GM20431 (cell line): ENCODE measurements around the gene OOEP.
"Not testable (repeated sequence)": the region's sequence is repeated elsewhere in the genome, so short reads cannot be mapped to it uniquely, and the experiment has no call there.

Experiments used
- in situ Hi-C: fragments of 300-500 bp; cut with MseI, MboI; formaldehyde crosslinking; loops from one replicate; pipeline ENCODE4 v1.15.0; 2020; ENCODE audit warnings: low sequenced_read_pairs; ENCODE audit not compliant: unreplicated experiment

The OOEP gene

GRCh38 chr6:73369563-73369962, at the start of gene OOEP:
OOEP (minus strand) TSS chr6:73369897; CDS start chr6:73369792, 105 bp downstream.
- in situ Hi-C loops: no loop called here

- in situ Hi-C loops: no loop called here
Observed at GRCh38 chr6:73418081-73418741, 48.5 kb upstream of the OOEP start.

- in situ Hi-C loops: no loop called here
Observed at GRCh38 chr6:73413102-73413501, 43.4 kb upstream of the OOEP start.

GRCh38 chr6:73409395-73409794, 39.7 kb upstream of the OOEP start:
- in situ Hi-C loops: no loop called here

GRCh38 chr6:73400656-73401055, 31.0 kb upstream of the OOEP start:
- in situ Hi-C loops: no loop called here

GRCh38 chr6:73395875-73396274, 26.2 kb upstream of the OOEP start:
- in situ Hi-C loops: no loop called here

GRCh38 chr6:73394577-73395354, 25.1 kb upstream of the OOEP start, which contains the start of gene DDX43:
DDX43 (plus strand) TSS chr6:73394828; CDS start chr6:73394906, 78 bp downstream.
- in situ Hi-C loops: no loop called here

- in situ Hi-C loops: no loop called here
Observed at GRCh38 chr6:73393278-73393677, 23.6 kb upstream of the OOEP start.

- in situ Hi-C loops: not testable (repeated sequence)
Observed at GRCh38 chr6:73392188-73392587, 22.5 kb upstream of the OOEP start.

- in situ Hi-C loops: no loop called here
Observed at GRCh38 chr6:73391675-73392074, 22.0 kb upstream of the OOEP start.

GRCh38 chr6:73389854-73390253, 20.2 kb upstream of the OOEP start:
- in situ Hi-C loops: no loop called here

- in situ Hi-C loops: no loop called here
Observed at GRCh38 chr6:73388800-73389512, 19.3 kb upstream of the OOEP start.

GRCh38 chr6:73388433-73388799, 18.7 kb upstream of the OOEP start:
- in situ Hi-C loops: no loop called here

GRCh38 chr6:73382462-73383113, 12.9 kb upstream of the OOEP start:
- in situ Hi-C loops: no loop called here

GRCh38 chr6:73381531-73381930, 11.8 kb upstream of the OOEP start:
- in situ Hi-C loops: not testable (repeated sequence)

- in situ Hi-C loops: no loop called here
Observed at GRCh38 chr6:73377225-73377624, 7.5 kb upstream of the OOEP start.

GRCh38 chr6:73375216-73375615, 5.5 kb upstream of the OOEP start:
- in situ Hi-C loops: no loop called here

GRCh38 chr6:73372516-73372915, 2.8 kb upstream of the OOEP start:
- in situ Hi-C loops: no loop called here

- in situ Hi-C loops: no loop called here
Observed at GRCh38 chr6:73371984-73372383, 2.3 kb upstream of the OOEP start.

GRCh38 chr6:73369157-73369556, 540 bp downstream of the OOEP start:
- in situ Hi-C loops: no loop called here
